Erythroblast (primary cell): ENCODE measurements around the gene GAB1.

ENCODE experiments used
- DNase-seq, 2 experiments: peaks; one replicate each; lab custom pipeline; 2025; lab: John Stamatoyannopoulos, UW
- GATA1 ChIP-seq: IDR thresholded peaks from 2 replicates; pipeline ENCODE4 v1.6.1; 2011; ENCODE audit warnings: low read depth, mild to moderate bottlenecking, control low read depth, low read length, moderate library complexity
- POLR2A ChIP-seq: IDR thresholded peaks from 2 replicates; pipeline ENCODE4 v1.6.1; 2011; ENCODE audit warnings: mild to moderate bottlenecking, low read length

GAB1 gene

GRCh38 chr4:143410015-143410414, 73.3 kb downstream of the GAB1 start:
- no peak for TF ChIP-seq POLR2A
- no peak for DNase-seq

GRCh38 chr4:143411527-143412419, 75.1 kb downstream of the GAB1 start:
- TF ChIP-seq POLR2A: no peak
- no peak for TF ChIP-seq GATA1
- no peak for DNase-seq

DNA sequence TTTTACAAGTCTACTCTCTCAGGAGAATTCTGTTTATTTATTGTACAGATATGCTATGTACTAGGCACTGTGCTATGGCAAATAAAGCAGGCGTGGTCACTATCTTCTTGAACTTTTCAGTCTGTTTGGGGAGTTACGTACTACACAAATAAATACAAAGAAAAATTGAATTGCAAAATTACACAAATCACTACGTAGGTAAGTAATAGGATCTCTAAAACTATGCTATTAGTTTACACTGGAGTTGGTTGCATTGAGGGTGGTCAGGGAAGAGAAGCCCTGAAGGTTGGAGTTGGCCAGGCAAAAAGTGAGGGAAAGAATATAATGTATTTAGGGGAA, 75.7 kb downstream of the GAB1 start:
- DNase-seq: no peak
- no peak for TF ChIP-seq POLR2A
- TF ChIP-seq GATA1: no peak

- TF ChIP-seq GATA1: no peak
- no peak for TF ChIP-seq POLR2A
- DNase-seq: no peak
These were observed 81.2 kb downstream of the GAB1 start for GRCh38 chr4:143417679-143418403.

DNA sequence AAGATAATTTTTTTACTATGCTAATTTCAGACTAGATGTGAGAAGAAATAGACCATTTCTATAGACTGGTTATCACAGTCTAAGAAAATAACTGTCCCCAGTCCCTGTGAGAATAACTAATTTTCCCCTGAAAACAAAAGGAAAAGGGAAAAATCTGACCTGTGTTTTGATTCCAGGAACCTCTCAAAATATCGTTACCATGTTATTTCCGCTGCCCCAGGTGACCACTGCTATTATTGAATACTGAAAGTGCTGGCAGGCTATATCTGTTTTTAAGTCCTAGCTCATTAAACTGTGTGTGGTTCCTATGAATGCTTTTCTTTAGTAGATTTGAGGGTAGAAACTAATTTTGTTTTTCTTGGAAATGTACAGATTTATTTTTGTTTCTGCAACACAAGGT, 83.6 kb downstream of the GAB1 start:
- no peak for DNase-seq
- TF ChIP-seq POLR2A (no peak), GATA1 (no peak)

DNA sequence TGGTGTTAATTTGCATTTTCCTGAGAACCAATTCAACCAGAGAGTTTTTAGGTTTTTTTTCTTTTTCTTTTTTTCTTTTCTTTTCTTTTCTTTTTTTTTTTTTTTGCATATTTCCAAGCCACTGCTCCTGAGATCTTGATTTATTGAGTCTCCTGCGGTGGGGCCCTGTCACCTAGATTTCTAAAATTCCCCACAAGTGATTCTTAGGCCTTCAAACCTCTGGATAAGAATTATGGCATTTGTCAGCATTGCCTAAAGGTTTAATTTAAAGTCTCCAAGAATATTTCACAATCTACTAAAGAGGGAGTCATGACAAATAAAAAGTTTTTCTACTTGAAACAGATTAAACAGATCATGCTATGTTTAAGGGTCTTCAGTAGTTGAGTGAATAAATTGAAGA, 84.9 kb downstream of the GAB1 start:
- TF ChIP-seq POLR2A (no peak), GATA1 (no peak)
- no peak for DNase-seq

DNA sequence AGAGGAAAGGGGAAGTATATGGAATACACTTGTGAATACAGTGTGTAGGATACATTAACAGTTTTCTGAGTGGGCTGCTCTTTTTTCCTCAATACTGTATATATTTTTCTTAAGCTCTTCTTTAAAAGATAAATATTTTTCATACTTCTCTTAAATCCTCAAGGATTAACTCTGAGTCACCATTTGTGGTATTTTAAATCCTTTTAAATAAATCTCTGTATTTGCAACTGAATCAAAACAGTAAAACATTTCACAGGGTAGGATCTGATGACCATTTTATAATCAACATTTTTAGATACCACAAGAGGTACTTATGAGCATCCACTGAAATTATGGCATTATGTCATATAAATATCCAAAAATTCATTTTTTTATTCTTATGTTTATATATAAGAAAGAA, 87.6 kb downstream of the GAB1 start:
- DNase-seq: no peak
- no peak for TF ChIP-seq GATA1
- TF ChIP-seq POLR2A: no peak

DNA sequence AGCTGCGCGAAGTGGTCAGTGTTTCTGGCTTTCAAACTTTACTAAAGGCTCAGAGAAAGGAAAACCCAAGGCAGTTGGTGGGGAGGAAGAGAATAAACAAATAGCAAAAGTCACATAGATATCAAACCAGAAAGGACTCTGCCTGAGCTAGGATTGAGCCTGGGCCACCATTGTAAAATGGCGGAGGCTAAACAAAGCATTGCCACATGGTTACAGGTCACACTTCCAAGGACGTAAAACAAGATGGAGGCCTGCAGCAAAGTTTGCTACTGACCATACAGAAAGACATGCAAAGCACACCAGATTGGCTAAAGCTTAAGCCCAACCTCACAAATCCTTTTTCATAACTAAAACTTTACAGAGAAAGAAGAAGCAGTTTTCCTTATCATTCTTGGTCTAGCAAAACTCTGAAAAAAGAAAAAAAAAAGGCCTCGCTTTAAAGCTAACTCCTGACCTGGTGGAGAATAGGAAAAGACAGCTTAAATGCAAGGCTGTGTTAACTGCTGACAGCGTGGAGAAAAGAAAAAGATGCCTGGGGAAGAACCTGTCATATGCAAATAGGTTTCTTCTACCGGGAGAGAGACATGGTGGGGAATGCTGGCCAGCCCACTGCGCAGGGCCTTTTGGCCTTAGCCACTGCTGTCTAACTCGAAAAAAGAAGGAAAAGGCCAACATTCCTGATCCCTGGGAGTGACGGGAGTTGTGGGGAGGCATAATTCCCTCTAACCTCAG, 95.0 kb downstream of the GAB1 start:
- TF ChIP-seq POLR2A (no peak), GATA1 (no peak)
- DNase-seq: no peak

GRCh38 chr4:143432258-143432591, 95.5 kb downstream of the GAB1 start:
- TF ChIP-seq GATA1 (no peak), POLR2A (no peak)
- no peak for DNase-seq

- TF ChIP-seq POLR2A (no peak), GATA1 (no peak)
These were observed 96.6 kb downstream of the GAB1 start for GRCh38 chr4:143433231-143433630.

DNA sequence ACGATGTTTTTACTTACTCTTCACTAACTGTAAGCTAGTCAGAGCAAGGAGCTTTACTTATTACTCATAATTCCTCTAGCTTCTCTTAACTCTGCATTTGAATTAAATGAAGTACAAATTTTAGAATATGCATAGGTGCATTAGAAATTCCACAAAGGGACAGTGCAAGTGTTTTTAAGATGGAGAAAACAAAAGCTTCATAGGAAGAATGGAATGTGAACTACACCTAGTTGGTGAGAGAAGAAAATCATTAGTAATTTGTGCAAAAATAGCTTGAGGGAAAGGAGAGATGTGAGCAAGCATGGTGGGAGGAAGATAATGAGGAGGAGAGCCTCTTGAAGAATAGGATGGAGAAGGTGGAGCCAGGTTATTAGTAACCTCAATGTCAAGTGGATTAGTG, 99.3 kb downstream of the GAB1 start:
- TF ChIP-seq POLR2A (no peak), GATA1 (no peak)

More at GRCh38 chr4:143433231-143433630, 96.6 kb downstream of the GAB1 start:
- DNase-seq: no peak

GRCh38 chr4:143437476-143437875, 100.8 kb downstream of the GAB1 start:
- no peak for DNase-seq
- TF ChIP-seq GATA1 (no peak), POLR2A (no peak)

More for the DNA sequence above, 99.3 kb downstream of the GAB1 start:
- DNase-seq: no peak

DNA sequence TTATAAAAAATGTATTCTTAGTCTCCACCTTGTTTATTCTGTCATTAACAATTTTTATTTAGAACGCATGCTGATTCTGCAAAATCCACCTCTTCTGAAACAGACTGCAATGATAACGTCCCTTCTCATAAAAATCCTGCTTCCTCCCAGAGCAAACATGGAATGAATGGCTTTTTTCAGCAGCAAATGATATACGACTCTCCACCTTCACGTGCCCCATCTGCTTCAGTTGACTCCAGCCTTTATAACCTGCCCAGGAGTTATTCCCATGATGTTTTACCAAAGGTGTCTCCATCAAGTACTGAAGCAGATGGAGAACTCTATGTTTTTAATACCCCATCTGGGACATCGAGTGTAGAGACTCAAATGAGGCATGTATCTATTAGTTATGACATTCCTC, 101.3 kb downstream of the GAB1 start:
- TF ChIP-seq GATA1: no peak
- TF ChIP-seq POLR2A: no peak
- no peak for DNase-seq

DNA sequence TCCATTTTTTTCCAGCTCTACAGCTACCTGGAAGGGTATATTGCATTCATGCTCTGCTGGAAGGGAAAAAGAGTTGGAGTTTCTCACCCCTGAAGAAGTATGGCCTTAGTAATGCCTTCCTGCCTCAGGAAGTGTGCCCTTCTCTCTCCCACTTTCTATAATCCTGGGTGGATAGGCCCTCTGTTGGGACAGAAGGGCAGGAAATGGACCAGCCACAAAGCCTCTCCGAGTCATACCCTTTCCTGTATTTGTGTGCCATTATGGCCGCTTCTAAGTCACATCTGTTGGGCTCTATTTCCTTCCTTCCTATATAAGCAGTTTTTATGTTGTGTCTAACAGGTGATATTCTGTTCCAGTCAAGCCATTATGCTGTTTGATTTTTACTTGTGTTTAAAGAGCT, 102.0 kb downstream of the GAB1 start:
- TF ChIP-seq POLR2A (no peak), GATA1 (no peak)
- DNase-seq: no peak
